H1 (cell line): ENCODE measurements around the gene PDZD2. TPM values are rescaled to one million over a fixed set of nuclear protein-coding genes. Genes with fewer than 3 reads are reported as not detected.

ENCODE experiments used
- CBX8 ChIP-seq: fragments of 300-800, 300-1000 bp; sonication (generic); IDR thresholded peaks from 2 replicates; pipeline ENCODE4 v1.7.1; 2016; ENCODE audit warnings: low read depth, low read length, borderline replicate concordance
- CEBPB ChIP-seq: IDR thresholded peaks from 2 replicates; pipeline ENCODE4 v1.6.1; 2012; ENCODE audit warnings: low read depth, low read length
- CHD7 ChIP-seq: fragments of 300-600 bp; sonication (generic); IDR thresholded peaks from 2 replicates; pipeline ENCODE4 v1.7.1; 2012; ENCODE audit warnings: low read length, moderate library complexity, mild to moderate bottlenecking, inconsistent platforms; ENCODE audit not compliant: insufficient replicate concordance
- CTBP2 ChIP-seq: IDR thresholded peaks from 2 replicates; pipeline ENCODE4 v1.7.0; 2011; ENCODE audit warnings: borderline replicate concordance, mild to moderate bottlenecking, moderate library complexity, mixed read lengths, low read length; ENCODE audit not compliant: insufficient read depth, insufficient read length
- HDAC2 ChIP-seq, 2 experiments: fragments of 300-600 bp in 1 of 2; sonication (generic) in 1 of 2; IDR thresholded peaks; 2 replicates each; pipeline ENCODE4 v1.6.1; 2011 to 2012; ENCODE audit warnings: low read depth in 2 of 2, low read length in 2 of 2, mild to moderate bottlenecking in 2 of 2, moderate library complexity in 2 of 2, borderline replicate concordance in 1 of 2, inconsistent platforms in 1 of 2
- TEAD4 ChIP-seq: IDR thresholded peaks from 2 replicates; pipeline ENCODE4 v1.6.1; 2012; ENCODE audit warnings: low read depth, low read length, inconsistent platforms, mixed read lengths
- polyA plus RNA-seq, 7 experiments: library from polyadenylated mRNA; depleted of rRNA in 3 of 7; stranded (reverse) in 5 of 7; unstranded in 2 of 7; fragments of >200 nt in 5 of 7; fragments of 200-250 nt in 2 of 7; gene quantifications; 1 replicate in 5 of 7; 2 replicates in 1 of 7; 4 replicates in 1 of 7; pipeline versions ENCODE4 v1.2.1 to v1.2.3, GENCODE V29; 2011 to 2013; ENCODE audit warnings: missing spikeins in 2 of 7, mixed read lengths in 2 of 7
- total RNA-seq: library from RNA; stranded (reverse); fragmentation: NEBNext Ultra II Directional; extraction: Animal tissue kit (Norgen Biotek cat#: 25700); gene quantifications from 2 replicates; pipeline ENCODE4 v1.2.1, GENCODE V29; 2021

The PDZD2 gene
- total and polyA plus RNA-seq, 2 of the 8 experiments (the other 6 are each of a cell fraction or from before 2014, with no cell fraction given): 1.2 to 6.8 TPM

- TF ChIP-seq CHD7 (no peak), TEAD4 (no peak), CTBP2 (no peak), CBX8 (no peak), HDAC2 (IDR thresholded peaks at IDR 0.05; ENCODE audit: borderline replicate concordance in 1 of 2, low read depth in 2 of 2, low read length in 2 of 2) (no peak), CEBPB (no peak)
Measured at GRCh38 chr5:31674371-31674951, 35.5 kb downstream of the PDZD2 start (continued).
